ENCODE data around the gene MYH11.

The MYH11 gene

DNA sequence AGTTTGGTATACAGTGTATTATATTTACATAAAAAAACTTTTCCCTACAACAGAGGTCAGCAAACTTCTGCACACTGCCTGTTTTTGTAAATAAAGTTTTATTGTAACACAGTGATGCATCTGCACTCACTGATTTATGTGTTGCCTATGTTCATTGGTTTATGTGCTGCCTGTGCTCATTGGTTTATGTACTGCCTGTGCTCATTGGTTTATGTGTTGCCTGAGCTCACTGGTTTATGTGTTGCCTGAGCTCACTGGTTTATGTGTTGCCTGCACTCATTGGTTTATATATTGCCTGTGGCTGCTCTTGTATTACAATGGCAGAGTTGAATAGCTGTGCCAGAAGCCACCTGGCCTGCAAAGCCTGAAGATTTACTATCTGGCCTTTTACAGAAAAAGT, 81.6 kb downstream of the MYH11 start:
- DNase-seq = no peak

DNA sequence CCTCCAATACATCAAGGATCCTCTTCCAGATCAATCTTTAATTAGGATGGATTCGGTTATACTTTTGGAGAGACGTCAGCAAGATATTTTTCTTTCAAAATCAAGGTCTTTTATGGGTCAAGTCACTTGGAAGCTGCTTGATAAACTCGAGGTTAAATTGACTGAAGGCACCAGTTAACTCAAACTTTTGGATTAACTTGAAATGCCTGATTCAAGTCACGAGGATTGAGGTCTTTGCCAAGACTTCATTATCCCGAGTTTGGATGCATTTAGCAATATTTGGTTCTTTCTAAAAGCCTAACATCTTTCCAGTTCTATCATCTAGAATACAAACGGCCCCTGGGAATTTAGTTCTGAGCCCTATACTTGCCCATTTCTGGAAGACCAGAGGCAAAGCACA, 82.9 kb downstream of the MYH11 start:
- DNase-seq = no peak

DNA sequence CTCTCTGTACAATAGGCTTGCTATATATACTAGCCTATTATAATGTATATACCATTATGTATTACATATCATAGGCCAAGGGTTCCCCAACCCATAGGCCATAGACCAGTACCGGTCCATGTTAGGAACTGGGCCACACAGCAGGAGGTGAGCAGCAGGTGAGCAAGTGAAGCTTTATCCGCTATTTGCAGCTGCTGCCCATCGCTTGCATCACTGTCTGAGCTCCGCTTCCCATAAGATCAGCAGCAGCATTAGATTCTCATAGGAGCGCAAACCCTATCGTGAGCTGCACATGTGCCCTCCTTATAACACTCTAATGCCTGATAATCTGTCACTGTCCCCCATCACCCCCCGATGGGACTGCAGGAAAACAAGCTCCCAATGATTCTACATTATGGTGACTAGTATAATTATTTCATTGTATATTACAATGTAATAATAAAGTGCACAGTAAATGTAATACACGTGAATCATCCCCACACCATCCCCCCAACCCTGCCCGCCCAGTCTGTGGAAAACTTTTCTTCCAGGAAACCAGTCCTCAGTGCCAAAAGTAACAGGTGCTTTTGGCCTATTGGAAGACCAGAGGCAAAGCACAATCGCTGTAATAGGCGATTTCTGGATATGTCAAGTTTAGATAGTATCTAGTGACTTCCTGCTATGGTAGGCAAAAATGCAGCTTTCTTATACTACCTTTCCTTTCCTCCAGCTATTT, 84.1 kb downstream of the MYH11 start:
- DNase-seq = no peak

DNA sequence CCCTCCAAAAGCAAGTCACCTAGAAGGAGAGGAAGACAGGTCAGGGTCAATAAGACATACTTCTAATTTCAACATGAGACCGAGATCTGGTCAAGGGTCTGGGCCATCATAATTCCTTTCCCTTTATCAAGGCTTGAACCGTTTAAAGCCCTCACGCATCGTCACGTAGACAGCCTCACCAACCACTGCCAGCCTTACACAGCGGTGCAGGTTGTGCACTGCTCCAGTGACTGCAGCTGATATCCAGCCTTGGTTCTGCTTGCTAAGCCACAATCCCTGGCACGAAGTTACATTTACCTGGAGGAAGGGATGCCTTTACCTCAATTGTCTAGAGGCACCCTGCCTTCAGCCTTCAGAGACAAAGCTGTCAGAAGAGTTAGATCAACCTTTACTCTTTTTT, 85.1 kb downstream of the MYH11 start:
- DNase-seq = no peak

DNA sequence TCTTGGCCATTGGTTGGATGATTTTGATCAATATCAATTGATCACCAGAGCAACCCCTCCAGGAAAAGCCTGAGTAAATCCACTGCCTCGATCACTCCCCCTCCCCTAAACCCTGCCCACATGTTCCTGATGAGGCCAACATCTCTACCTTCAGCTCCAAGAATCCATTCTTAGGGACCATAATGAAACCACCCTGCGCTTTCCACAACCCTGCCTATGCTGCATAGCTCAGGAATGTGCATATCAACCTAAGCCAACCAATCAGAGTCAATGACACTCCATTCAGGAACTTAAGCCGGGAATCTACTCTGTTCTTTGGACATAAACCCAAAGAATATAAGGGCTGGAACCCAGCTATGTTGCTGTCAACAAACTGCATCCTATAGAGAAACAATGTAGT, 86.3 kb downstream of the MYH11 start:
- DNase-seq = no peak

DNA sequence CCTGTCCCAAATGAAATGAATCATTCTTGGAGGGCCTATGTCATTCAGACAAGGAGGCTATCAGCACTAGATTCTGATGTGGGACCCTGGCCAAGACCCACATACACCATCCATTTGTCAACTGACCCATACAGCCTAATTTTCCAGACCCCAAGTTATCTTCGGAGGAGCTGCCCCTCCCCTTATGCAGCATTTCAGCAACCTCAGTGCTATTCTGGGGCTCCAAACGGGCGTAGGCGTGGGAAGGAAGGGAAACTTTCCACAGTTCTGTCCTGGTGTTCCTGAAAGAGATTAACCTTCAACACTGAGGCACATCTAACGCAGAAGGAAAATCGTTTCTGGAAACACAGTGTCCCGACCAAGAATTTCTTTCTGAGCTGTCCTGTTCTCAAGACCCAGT, 86.7 kb downstream of the MYH11 start:
- no peak for DNase-seq

DNA sequence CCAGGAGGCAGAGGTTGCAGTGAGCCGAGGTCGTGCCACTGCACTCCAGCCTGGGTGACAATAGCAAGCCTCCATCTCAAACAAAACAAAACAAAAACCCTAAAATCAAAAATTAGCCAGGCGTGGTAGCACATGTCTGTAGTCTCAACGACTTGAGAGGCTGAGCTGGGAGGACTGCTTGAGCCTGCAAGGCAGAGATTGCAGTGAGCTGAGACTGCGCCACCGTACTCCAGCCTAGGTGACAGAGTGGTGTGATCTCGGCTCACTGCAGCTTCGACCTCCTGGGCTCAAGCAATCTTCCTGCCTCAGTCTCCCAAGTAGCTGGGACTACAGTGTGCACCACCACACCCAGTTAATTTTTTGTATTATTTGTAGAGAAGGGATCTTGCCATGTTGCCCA, 87.6 kb downstream of the MYH11 start:
- no peak for DNase-seq

DNA sequence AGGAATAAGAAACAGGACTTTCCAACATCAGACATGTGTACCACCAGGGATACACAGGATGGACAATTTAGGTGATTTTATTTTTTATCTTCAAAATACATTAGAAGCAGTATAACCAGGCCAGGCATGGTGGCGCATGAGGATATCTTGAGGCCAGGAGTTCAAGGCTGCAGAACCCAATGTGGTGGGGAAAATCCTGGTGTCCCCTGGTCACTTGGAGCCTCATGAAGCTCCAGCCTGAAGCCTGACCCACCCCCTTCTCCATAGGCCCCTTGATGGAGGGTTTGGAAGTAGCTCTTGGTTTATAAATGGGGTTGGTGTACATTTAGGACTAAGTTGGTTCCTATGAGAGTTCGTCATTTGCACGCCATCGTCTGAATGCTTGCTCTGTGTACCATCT, 88.6 kb downstream of the MYH11 start:
- no peak for DNase-seq

DNA sequence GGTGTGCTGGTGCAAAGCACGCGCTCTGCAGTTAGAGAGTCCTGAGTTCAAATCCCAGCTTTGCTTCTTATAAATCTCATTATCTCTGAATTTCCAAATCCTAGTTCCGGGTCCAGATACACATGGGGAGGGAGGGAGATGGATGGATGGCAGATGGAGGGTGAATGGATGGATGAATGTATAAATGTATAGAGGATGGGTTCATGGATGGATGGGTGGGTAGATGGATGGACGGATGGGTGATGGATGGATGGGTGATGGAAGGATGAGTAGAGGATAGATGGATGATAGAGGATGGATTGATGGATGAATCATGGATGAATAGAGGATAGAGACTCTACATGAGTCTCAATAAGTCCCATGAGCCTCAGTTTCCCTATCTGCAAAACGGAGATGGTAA, 89.9 kb downstream of the MYH11 start:
- DNase-seq = no peak

DNA sequence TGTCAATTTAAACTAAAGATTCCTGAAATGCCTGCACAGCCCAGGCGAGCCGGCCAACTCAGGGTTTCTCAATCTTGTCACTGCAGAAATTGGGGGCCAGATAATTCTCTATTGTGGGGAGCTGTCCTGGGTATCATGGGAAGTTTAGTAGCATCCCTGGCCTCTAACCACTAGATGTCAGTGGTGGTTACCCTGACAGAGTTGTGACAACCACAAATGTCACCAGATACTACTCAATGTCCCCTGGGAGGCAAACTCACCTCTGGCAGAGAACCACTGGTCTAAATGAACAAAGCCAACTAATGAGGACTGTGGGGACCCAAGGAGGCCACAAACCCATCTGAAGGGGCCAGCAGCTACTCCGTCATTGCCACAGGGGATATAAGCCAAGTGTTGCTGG, 90.9 kb downstream of the MYH11 start:
- peak; percentile 61 for DNase-seq

DNA sequence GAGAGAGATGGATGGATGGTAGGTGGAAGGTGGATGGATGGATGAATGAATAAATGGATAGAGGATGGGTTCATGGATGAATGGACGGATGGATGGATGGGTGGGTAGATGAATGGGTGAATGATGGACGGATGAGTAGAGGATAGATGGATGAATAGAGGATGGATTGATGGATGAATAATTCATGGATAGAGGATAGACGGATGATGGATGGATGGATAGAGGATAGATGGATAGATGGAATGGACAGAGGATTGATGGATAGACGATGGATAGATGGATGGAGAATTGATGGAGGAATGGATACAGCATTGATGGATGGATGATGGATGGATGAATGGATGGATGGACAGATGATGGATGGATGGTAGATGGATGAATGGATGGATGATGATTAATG, 91.7 kb downstream of the MYH11 start:
- DNase-seq = no peak

DNA sequence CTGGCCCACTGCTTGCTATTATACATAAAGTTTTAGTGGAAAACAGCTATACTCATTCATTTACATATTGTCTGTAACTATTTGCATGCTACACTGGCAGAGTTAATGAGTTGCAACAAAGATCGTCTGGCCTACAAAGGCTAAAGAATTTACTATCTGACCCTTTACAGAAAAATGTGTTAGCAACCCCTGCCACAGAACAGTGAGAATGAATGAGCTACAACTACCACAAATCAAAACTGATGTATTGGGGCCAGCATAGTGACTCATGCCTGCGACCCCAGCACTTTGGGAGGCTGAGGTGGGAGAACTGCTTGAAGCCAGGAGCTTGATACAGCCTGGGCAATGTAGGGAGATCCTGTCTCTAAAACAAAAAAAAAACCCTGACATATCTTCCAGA, 92.7 kb downstream of the MYH11 start:
- no peak for DNase-seq

DNA sequence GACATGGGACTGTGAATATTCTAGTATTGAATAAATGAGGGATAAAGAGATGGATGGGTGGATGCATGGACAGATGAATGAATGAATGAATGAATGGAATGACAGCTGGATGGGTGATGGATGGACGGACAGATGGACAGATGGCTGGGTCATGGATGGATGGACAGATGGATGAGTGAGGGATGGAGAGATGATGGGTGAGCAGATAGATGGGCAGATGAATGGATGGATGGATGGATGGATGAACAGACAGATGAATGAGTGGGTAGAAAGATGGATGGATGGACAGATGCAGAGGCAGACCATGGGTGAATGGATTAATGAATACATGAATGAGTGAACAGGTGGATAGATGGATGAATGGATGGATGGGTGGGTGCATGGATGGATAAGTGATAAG, 96.7 kb downstream of the MYH11 start:
- DNase-seq = no peak

DNA sequence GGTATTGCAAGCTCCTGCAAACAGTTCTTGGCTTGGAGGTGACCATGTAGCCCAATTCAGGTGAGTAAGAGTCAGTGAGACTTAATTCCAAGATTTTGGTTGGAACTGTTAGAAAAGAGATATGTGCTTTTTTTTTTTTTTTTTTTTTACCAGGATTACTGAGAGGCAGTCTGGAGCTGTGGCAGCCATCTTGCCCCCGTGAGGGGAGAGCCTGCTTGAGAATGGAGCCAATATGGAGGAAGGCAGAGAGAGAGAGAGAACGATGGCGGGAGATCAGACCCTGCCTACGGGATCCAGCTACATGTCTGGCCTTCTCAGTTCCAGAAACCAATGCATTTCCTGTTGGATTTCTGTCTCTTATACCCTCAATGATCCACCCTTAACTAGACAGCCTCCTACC, 97.8 kb downstream of the MYH11 start:
- no peak for DNase-seq

DNA sequence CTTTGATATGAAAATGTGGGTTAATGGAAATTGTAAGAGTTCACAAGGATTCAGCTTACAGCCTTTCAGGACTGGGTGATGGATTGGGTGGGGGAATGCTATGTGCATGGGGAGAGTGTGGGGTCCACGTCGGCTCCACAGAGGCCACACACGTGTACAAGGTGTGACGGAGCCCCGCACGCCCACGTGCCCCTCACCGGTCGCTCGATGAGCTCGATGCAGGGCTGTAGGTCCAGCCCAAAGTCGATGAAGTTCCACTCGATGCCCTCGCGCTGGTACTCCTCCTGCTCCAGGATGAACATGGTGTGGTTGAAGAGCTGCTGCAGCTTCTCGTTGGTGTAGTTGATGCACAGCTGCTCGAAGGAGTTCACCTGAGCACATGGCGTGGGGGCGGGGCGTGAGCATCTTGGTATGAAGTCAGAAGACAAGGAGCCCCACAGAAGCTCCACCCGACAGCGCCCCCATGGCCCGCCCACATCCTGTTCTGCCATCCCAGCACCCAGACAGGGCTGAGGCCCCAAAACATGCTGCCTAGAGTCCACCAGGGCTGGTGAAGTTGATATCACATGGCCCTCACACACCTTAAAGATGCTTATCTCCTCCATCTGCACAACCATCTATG, 99.1 kb downstream of the MYH11 start:
- DNase-seq = no peak

DNA sequence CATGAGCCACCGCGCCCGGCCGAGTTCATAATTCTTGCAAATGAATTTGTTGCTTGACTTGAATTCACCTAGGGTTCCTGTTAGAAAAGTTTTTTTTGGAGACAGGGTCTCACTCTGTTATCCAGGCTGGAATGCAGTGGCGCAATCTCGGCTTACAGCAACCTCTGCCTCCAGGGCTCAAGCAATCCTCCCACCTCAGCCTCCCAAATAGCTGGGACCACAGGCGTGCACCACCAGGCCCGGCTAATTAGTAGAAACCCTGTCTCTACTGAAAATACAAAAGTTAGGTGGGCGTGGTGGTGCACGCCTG, 99.8 kb downstream of the MYH11 start:
- DNase-seq = no peak

DNA sequence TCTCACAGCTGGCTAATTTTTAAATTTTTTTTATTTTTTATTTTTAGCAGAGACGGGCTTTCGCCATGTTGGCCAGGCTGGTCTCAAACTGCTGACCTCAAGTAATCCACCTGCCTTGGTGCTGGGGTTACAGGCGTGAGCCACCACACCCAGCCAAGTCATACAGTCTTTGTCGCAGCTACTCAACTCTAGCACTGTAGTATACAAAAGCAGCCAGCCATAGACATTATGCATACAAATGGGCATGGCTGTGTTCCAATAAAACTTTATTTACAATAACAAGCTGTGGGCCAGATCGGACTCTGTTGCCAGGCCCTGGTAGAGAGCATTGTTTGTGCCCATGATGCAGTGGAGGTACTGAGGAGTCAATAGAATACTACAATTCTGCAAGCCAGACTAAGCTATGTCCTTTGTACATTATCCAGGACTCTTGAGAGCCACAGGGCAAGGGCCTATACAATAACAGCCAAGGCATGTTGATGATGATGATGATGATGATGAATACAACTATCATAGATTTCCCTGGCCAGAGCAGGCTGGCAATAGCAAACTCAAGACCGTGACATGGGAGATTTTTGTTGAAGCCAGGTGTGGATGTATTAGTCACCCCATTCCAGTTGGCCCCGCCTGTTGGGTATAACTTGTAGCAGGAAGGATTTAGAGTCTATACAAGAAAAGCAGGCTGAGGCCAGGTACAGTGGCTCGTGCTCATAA, 101.8 kb downstream of the MYH11 start:
- DNase-seq = peak; percentile 6

DNA sequence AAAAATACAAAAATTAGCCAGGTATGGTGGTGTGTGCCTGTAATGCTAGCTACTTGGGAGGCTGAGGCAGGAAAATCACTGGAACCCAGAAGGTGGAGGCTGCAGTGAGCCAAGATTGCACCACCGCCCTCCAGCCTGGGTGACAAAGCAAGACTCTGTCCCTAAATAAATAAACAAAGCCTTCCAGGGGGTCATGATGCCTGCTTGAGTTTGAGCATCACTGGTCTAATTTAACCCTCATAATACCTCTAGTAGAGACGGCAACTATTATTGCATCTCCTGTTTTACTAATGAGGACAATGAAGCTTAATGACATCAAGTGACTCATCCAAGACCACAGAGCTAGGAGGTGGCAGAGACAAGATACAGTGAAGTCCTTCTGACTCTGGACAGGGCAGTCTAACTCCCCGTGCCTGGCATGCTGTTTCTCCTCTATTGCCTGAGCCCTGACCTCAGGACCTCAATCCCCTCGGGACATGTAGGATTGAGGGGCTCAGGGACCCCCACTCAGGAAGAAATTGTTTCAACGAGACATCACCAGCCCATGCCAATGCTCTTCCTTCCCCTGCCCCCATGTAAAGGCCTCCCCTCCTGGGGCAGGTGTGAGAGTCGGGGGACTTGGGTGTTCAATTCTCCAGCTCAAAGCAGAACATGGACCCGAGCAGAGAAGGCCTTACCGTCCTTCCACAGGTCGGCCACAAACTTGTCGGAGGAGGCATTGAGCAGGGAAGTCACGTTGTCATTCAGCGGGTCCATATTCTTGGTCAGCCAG, 103.9 kb downstream of the MYH11 start:
- no peak for DNase-seq

DNA sequence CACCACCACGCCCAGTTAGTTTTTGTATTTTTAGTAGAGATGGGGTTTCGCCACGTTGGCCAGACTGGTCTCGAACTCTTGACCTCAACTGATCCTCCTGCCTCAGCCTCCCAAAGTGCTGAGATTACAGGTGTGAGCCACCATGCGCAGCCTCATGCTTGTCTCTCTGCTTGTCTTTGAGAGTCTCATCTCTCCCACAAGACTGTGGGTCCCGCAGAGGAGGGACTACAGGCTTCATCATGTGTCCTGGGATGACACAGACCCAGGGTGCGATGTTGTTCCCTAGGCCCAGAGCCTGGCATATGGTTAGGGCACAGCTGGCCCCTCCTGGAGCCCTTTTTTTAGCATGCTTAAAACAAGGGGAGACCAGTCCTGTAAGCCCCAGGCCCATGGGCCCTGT, 104.9 kb downstream of the MYH11 start:
- DNase-seq = no peak

DNA sequence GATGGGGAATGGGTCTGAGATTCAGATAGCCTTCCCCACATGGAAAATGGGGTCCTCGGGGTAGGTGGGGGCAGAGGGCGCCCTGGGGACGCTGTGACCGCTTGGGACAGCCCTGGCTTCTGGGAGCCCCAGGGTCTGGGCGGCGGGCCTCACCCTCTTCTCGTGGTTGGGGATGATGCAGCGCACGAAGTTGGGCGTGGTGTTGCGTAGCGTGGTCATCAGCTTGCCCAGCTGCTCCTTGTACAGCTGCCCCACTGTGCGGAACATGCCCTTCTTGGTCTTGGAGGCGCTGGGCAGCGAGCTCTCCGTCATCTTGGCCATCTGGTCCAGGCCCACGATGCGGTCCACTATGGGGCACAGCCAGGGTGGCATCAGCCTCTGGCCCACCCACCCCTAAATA, 106.8 kb downstream of the MYH11 start:
- no peak for DNase-seq

DNA sequence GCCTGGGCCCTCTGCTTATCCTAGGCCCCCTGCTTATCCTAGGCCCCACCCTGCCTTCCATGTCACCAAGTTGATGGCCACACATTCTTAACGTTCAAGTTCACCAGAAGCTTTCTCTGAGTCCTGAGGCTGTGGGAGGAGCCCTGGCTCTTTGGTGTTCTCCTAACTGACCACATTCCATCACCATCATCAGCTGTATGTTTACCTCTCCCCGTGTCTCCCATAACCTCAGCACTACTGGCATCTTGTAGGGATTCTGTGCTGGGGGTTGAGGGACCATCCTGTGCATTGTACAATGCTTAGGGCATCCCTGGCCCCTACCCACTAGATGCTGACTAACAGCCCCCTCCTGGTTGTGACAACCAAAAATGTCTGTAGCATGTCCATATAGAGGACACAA, 107.5 kb downstream of the MYH11 start:
- no peak for DNase-seq

DNA sequence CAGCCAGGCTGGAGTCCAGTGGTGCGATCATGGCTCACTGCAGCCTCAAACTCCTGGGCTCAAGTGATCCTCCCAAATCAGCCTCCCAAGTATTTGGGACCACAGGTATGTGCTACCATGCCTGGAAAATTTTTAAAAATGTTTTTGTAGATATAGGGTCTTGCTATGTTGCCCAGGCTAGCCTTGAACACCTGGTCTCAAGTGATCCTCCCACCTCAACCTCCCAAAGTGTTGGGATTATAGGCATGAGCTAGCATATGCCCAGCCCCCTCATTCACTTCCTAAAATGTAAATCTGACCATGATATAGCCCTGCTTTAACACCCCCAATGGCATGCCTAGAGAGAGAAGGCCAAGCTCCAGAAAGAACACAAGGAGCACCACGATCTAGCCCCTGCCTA, 108.2 kb downstream of the MYH11 start:
- DNase-seq = no peak

DNA sequence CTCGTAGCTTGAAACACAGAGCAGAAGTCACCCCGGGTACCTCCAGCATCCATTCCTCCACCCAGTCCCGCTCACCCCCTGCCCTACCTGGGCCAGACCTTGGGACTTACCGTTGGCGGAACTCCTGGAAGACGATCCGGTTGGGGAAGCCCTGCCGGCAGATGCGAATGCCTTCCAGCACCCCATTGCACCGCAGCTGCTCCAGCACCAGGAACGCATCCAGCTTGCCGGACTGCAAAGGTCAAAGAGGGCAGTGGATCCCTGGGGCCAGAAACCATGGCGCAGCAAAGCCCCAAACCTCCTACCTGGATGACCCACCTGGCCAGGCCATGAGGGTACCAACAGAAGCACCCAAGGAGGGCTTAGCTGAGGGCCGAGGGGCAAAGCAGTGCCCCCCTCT, 108.9 kb downstream of the MYH11 start:
- DNase-seq = no peak

DNA sequence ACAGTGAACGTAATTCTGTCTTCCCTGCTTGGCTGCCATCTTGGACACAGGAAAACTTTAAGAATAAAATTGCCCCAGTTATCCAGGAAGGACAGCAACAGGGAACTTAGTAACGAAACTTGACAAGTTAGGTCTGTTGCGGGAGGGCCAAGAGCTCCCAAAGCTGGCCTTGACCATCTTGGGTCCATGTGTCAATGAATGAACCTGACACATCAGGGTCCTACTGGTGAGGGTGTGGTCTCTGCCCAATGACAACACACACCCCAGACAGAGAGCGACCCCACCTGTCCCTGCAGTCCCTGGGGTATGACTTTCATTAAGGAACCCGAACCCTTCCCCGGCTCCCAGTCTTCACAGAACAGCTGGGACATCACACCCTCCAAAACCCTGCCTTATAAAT, 110.5 kb downstream of the MYH11 start:
- DNase-seq = no peak

Data from NCI-H345 (cell line).